Measurements from ENCODE around the gene BANK1. TPM values are rescaled to one million over a fixed set of nuclear protein-coding genes. Genes with fewer than 3 reads are reported as not detected.
A peak's percentile ranks its signal among the peaks of the same experiment; 100 is the strongest.

BANK1 gene, protein sequence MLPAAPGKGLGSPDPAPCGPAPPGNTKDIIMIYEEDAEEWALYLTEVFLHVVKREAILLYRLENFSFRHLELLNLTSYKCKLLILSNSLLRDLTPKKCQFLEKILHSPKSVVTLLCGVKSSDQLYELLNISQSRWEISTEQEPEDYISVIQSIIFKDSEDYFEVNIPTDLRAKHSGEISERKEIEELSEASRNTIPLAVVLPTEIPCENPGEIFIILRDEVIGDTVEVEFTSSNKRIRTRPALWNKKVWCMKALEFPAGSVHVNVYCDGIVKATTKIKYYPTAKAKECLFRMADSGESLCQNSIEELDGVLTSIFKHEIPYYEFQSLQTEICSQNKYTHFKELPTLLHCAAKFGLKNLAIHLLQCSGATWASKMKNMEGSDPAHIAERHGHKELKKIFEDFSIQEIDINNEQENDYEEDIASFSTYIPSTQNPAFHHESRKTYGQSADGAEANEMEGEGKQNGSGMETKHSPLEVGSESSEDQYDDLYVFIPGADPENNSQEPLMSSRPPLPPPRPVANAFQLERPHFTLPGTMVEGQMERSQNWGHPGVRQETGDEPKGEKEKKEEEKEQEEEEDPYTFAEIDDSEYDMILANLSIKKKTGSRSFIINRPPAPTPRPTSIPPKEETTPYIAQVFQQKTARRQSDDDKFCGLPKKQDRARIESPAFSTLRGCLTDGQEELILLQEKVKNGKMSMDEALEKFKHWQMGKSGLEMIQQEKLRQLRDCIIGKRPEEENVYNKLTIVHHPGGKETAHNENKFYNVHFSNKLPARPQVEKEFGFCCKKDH
- polyA plus RNA-seq (2012; rRNA removed) = 0.05 TPM in 1 of 2 replicates, not detected in the other
- 0.04 TPM in 1 of 2 replicates, not detected in the other for polyA plus RNA-seq (2012; cell fraction: cytosol; rRNA removed)
- 0.02 TPM in 1 of 2 replicates, not detected in the other for polyA plus RNA-seq (2012; cell fraction: nucleus; rRNA removed)

DNA sequence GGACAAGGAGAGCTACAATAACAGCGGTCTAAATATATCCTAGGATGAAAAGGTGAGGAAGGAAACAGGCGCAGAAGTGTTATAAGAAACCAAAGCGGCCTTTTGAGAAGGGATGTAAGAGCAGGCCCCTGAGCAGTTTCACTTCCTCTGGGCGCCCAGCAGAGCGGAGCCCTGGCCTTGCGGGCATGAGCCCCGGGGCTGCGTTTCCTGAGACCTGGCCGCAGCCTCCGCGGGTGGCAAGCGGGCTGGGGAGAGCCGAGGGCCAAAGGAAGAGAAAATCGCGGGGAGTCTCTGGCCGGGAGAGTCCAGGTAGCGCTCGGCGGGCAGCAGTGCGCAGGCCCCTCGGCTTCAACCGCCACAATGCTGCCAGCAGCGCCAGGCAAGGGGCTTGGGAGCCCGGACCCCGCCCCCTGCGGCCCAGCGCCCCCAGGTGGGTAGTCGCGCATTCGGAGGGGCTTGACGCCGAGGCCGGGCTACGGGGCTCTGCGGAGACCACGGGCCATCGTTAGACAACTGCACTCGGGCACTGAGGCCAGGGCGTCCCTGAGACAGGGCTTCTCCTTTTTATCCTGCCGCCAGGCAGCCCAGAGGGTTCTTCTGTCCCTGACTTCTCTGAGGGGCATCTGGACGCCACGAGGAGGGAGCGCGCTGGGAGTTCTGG lies at the start of gene BANK1:
Gene BANK1 (plus strand): TSS at position 210 of the 661 bp plus-strand sequence. CDS start 151 bp downstream, at position 361.
- Histone ChIP-seq H3K4me1 (ENCODE audit: control insufficient read depth in 1 of 2, insufficient read depth in 2 of 2, low read depth in 1 of 2, low read length in 1 of 2) (no peaks in the 10 kb centered on the region; a peak in 1 of 4 replicates), H4K20me1 (ENCODE audit: insufficient read depth) (no peaks in the 10 kb centered on the region), H3F3A (replicated peaks; ENCODE audit: insufficient read depth) (no peaks in the 10 kb centered on the region), H3K79me2 (ENCODE audit: insufficient read depth) (no peaks in the 10 kb centered on the region), H2AFZ (ENCODE audit: low read depth) (no peak within 1 kb of the TSS; the same call in 1 of the 2 replicates), H3K27me3 (ENCODE audit: insufficient read depth) (no peaks in the 10 kb centered on the region), H3K9me3 (no peaks in the 10 kb centered on the region), H3K9me2 (no peaks in the 10 kb centered on the region), H3K36me3 (replicated peaks in 1 of 2; ENCODE audit: control insufficient read depth in 1 of 2, insufficient read depth in 2 of 2, low read length in 1 of 2) (no peaks in the 10 kb centered on the region), H3K9ac (no peak within 1 kb of the TSS), H3K4me2 (no peak within 1 kb of the TSS), H3K27ac (ENCODE audit: low read depth in 2 of 2, low read length in 1 of 2) (no peak within 1 kb of the TSS), H3K4me3 (ENCODE audit: low read depth in 2 of 2, low read length in 1 of 2) (no peak within 1 kb of the TSS)
- ChIA-PET CTCF (no interaction called here), POLR2A (no interaction called here)
- DNase-seq = peak; percentile 11
- TF ChIP-seq EZH2phosphoT487 (IDR thresholded peaks at IDR 0.05; ENCODE audit: borderline replicate concordance, low read depth) = no peak
- no peak for TF ChIP-seq RFX5 (IDR thresholded peaks at IDR 0.05; ENCODE audit: low read length)
- no peak for TF ChIP-seq MXI1 (IDR thresholded peaks at IDR 0.05; ENCODE audit: low read depth, low read length)
- TF ChIP-seq NFIC (IDR thresholded peaks at IDR 0.05; ENCODE audit: borderline replicate concordance) = no peak
- no peak for TF ChIP-seq SMC3 (IDR thresholded peaks at IDR 0.05; ENCODE audit: low read depth, low read length)
- no peak for TF ChIP-seq FOXM1 (IDR thresholded peaks at IDR 0.05; ENCODE audit: low read depth)
- no peak for TF ChIP-seq RCOR1 (IDR thresholded peaks at IDR 0.05; ENCODE audit: low read length)
- TF ChIP-seq, protein P1, sequence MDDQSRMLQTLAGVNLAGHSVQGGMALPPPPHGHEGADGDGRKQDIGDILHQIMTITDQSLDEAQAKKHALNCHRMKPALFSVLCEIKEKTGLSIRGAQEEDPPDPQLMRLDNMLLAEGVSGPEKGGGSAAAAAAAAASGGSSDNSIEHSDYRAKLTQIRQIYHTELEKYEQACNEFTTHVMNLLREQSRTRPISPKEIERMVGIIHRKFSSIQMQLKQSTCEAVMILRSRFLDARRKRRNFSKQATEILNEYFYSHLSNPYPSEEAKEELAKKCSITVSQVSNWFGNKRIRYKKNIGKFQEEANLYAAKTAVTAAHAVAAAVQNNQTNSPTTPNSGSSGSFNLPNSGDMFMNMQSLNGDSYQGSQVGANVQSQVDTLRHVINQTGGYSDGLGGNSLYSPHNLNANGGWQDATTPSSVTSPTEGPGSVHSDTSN (IDR thresholded peaks at IDR 0.05) = no peak
- TF ChIP-seq, protein P2, sequence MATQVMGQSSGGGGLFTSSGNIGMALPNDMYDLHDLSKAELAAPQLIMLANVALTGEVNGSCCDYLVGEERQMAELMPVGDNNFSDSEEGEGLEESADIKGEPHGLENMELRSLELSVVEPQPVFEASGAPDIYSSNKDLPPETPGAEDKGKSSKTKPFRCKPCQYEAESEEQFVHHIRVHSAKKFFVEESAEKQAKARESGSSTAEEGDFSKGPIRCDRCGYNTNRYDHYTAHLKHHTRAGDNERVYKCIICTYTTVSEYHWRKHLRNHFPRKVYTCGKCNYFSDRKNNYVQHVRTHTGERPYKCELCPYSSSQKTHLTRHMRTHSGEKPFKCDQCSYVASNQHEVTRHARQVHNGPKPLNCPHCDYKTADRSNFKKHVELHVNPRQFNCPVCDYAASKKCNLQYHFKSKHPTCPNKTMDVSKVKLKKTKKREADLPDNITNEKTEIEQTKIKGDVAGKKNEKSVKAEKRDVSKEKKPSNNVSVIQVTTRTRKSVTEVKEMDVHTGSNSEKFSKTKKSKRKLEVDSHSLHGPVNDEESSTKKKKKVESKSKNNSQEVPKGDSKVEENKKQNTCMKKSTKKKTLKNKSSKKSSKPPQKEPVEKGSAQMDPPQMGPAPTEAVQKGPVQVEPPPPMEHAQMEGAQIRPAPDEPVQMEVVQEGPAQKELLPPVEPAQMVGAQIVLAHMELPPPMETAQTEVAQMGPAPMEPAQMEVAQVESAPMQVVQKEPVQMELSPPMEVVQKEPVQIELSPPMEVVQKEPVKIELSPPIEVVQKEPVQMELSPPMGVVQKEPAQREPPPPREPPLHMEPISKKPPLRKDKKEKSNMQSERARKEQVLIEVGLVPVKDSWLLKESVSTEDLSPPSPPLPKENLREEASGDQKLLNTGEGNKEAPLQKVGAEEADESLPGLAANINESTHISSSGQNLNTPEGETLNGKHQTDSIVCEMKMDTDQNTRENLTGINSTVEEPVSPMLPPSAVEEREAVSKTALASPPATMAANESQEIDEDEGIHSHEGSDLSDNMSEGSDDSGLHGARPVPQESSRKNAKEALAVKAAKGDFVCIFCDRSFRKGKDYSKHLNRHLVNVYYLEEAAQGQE (IDR thresholded peaks at IDR 0.05; ENCODE audit: low read depth, low read length) = no peak
- TF ChIP-seq, protein P3, sequence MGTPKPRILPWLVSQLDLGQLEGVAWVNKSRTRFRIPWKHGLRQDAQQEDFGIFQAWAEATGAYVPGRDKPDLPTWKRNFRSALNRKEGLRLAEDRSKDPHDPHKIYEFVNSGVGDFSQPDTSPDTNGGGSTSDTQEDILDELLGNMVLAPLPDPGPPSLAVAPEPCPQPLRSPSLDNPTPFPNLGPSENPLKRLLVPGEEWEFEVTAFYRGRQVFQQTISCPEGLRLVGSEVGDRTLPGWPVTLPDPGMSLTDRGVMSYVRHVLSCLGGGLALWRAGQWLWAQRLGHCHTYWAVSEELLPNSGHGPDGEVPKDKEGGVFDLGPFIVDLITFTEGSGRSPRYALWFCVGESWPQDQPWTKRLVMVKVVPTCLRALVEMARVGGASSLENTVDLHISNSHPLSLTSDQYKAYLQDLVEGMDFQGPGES (IDR thresholded peaks at IDR 0.05; ENCODE audit: low read depth, low read length) = no peak
- WGBS (ENCODE audit: low lambda C conversion rate) = 88% methylated on average over 32 of the region's 44 CpGs
